ENCODE results near the gene IL22RA2.

DNA sequence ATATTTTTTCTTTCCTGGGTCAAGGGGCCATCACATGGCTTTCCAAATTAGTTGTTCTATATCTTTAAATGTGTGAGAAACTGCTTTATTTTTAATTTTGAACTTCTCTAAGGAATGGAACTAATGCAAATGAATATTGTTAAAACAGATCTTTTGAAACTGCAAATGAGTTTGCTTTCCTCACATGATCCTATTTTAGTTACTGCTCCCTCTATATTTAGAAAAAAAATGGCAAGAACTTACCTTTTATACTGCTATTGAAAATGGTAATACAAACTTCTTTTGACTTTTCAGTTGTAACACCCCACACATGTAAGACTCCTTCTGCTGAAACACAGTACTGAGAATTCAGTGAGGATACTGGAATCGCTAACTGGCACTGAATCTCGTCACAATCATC lies 29.8 kb upstream of the IL22RA2 start:
- TF ChIP-seq, protein P1, sequence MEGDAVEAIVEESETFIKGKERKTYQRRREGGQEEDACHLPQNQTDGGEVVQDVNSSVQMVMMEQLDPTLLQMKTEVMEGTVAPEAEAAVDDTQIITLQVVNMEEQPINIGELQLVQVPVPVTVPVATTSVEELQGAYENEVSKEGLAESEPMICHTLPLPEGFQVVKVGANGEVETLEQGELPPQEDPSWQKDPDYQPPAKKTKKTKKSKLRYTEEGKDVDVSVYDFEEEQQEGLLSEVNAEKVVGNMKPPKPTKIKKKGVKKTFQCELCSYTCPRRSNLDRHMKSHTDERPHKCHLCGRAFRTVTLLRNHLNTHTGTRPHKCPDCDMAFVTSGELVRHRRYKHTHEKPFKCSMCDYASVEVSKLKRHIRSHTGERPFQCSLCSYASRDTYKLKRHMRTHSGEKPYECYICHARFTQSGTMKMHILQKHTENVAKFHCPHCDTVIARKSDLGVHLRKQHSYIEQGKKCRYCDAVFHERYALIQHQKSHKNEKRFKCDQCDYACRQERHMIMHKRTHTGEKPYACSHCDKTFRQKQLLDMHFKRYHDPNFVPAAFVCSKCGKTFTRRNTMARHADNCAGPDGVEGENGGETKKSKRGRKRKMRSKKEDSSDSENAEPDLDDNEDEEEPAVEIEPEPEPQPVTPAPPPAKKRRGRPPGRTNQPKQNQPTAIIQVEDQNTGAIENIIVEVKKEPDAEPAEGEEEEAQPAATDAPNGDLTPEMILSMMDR (IDR thresholded peaks at IDR 0.05; ENCODE audit: borderline replicate concordance, extremely low read depth, low read length, poor library complexity, severe bottlenecking): no peak
- no peak for TF ChIP-seq EZH2 (IDR thresholded peaks at IDR 0.05; ENCODE audit: borderline replicate concordance, low read depth, low read length, severe bottlenecking)
